GM12801 (cell line): Measurements from ENCODE around the gene SMARCD3.

ENCODE experiments used
- CTCF ChIP-seq: IDR thresholded peaks from one replicate; pipeline ENCODE4 v1.5.1; 2011; ENCODE audit warnings: control low read depth; ENCODE audit not compliant: insufficient read length; ENCODE audit errors: extremely low read depth

SMARCD3 gene

GRCh38 chr7:151247611-151248345, 716 bp downstream of the SMARCD3 start:
- no peak for TF ChIP-seq CTCF

- TF ChIP-seq CTCF, result no peak
These were observed 1.5 kb downstream of the SMARCD3 start for GRCh38 chr7:151246851-151247580.

- TF ChIP-seq CTCF, result no peak
These were observed 2.2 kb downstream of the SMARCD3 start for GRCh38 chr7:151246102-151246850.

GRCh38 chr7:151245360-151246101, 3.0 kb downstream of the SMARCD3 start:
- TF ChIP-seq CTCF, result no peak

GRCh38 chr7:151244841-151245346, 3.6 kb downstream of the SMARCD3 start:
- TF ChIP-seq CTCF, result no peak

GRCh38 chr7:151244196-151244840, 4.2 kb downstream of the SMARCD3 start:
- TF ChIP-seq CTCF, result no peak
